HFF-Myc (cell line): ENCODE data around the gene BCAS3.

Source experiments
- DNase-seq: peaks from one replicate; pipeline ENCODE4 v3.0.0-alpha.2; 2011; ENCODE audit warnings: low read depth; ENCODE audit errors: extremely low read depth
- H3K4me3 ChIP-seq: replicated peaks from 2 replicates; pipeline ENCODE4 v1.5.1; 2011; ENCODE audit warnings: low read depth, mild to moderate bottlenecking, control low read depth, low read length
- TF ChIP-seq, protein P1 (sequence below): IDR thresholded peaks from 2 replicates; pipeline ENCODE4 v1.5.1; 2012; ENCODE audit warnings: mild to moderate bottlenecking, low read depth, low read length, control low read depth; ENCODE audit errors: missing control alignments

The BCAS3 gene

DNA sequence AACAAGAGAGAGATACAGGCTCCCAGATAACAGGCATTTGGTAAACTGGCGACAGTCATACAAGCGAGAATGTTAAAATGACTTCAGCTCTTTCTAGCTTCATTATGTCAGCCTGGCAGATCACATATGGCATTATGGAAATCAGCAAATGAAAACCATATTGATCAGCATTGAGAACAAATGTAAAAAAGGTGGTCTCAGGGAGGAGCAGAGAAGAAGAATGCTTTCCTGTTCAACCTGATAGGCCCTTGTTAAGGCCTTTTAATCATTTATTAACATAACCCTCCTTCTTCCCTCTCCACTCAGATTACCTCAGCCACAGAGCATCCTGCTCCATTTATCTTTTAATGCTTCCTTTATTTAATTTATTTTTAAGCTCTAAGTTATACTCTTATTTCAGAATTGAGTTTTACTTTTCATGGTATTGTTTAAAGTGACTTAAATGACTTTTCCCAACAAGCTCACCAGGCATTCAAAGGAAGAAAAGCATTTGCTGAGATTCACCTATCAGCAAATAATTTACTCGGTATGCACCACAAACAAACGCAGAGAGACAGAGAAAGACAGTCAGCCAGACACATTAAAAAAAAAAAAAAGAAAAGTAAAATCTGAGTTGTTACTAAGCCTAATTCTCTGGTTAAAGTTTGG, 478.1 kb downstream of the BCAS3 start:
- TF ChIP-seq, protein P1, sequence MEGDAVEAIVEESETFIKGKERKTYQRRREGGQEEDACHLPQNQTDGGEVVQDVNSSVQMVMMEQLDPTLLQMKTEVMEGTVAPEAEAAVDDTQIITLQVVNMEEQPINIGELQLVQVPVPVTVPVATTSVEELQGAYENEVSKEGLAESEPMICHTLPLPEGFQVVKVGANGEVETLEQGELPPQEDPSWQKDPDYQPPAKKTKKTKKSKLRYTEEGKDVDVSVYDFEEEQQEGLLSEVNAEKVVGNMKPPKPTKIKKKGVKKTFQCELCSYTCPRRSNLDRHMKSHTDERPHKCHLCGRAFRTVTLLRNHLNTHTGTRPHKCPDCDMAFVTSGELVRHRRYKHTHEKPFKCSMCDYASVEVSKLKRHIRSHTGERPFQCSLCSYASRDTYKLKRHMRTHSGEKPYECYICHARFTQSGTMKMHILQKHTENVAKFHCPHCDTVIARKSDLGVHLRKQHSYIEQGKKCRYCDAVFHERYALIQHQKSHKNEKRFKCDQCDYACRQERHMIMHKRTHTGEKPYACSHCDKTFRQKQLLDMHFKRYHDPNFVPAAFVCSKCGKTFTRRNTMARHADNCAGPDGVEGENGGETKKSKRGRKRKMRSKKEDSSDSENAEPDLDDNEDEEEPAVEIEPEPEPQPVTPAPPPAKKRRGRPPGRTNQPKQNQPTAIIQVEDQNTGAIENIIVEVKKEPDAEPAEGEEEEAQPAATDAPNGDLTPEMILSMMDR: no peak
- DNase-seq: no peak
- H3K4me3 ChIP-seq: no peak overlapping the region

DNA sequence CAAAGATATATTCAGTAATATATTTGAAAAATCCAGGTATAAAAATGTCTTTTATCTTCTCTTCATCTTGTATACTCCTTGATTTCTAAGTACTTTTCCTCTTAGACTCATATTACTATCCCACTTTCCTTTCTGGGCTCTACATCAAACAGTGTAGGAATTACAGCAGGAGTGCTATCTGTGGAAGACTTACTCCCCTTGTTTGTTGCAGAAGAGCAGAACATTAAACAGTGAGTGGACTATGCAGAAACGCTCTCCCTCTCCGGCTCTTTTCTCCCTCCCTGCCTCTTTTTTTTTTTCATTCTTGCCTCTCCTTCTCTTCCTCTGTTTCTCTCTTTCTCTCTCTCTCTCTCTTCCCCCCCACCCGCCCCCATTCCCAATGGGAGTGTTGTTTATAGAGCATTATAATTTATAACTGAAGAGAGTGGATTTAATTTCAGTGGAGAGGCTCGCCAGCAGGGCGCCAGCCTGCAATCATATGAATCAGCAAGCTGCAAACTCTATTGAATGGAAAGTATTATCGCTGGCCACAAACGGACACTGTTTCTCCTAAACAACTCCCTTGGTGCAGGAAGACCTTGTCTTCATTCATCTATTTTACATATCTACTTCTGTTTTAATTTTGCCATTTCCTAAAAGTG, 479.7 kb downstream of the BCAS3 start:
- TF ChIP-seq, protein P1: no peak
- H3K4me3 ChIP-seq: 0 out of 2 replicates have a peak overlapping the region, but pooled peaks have one; percentile 6
- no peak for DNase-seq

DNA sequence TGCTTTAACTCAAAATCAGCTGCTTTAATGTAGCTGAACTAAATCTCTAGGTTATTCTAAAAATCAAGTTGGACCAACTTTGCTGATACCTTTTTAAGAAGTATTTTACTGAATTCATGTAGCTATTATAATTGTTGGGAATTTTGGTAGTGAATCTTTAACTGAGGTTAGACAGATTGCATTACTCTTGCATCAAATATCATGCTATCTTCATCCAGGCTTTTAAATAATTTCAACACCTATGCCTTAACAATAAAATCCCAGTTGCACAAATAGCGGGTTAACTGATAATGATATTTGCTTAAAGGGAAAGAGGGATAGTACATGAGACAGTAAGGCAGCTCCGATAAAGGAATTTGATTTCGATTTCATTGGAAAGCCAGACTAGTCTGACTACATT, 480.7 kb downstream of the BCAS3 start:
- no peak overlapping the region for H3K4me3 ChIP-seq
- DNase-seq: no peak
- TF ChIP-seq, protein P1: no peak

DNA sequence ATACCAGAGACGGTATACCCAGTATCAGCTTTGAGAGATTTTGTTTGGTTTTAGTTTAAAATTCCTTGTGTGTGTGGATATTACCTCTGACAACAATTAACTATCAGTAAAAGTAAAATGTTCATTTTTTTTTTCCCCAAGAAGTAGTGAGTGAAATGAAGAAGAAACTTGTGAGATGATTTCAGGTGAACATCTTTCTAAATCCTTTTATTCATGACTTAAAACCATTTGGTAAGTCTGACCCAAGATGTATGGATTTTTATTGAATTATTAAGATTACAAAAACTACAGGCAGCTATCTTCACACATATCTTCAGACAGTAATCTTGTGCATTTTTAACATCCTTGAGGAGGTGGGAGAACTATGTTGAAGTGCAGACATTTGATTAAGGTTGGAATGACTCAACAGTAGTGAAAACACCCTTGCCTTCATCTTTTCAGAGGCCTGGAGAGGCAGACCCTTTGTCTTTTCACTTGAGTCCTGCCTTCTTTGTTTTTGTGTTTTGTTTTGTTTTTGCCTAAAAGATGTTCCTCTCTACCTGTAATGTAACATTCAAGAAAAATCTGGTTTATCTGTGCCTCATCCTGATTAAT, 481.7 kb downstream of the BCAS3 start:
- no peak for DNase-seq
- TF ChIP-seq, protein P1: no peak

DNA sequence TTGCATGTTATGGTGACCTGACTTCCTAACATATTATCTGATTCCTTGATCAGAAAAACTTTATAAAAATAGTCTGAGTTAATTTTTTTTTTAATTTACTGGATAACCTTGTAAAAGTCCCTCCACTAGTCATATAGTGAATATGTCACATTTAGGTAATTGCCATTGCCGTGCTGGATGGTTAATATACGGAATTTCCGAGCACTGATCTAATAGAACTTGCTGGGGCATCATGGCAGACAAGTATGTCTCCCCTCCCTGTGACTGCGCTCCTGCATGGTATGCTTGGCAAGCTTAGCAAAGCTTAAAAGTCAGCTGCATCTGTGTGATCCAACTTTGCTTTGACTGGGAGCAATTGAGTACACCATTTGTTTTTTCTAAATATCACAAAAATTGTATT, 482.6 kb downstream of the BCAS3 start:
- no peak for DNase-seq
- TF ChIP-seq, protein P1: no peak
- no peak overlapping the region for H3K4me3 ChIP-seq

More for the DNA sequence above, 481.7 kb downstream of the BCAS3 start:
- no peak overlapping the region for H3K4me3 ChIP-seq

DNA sequence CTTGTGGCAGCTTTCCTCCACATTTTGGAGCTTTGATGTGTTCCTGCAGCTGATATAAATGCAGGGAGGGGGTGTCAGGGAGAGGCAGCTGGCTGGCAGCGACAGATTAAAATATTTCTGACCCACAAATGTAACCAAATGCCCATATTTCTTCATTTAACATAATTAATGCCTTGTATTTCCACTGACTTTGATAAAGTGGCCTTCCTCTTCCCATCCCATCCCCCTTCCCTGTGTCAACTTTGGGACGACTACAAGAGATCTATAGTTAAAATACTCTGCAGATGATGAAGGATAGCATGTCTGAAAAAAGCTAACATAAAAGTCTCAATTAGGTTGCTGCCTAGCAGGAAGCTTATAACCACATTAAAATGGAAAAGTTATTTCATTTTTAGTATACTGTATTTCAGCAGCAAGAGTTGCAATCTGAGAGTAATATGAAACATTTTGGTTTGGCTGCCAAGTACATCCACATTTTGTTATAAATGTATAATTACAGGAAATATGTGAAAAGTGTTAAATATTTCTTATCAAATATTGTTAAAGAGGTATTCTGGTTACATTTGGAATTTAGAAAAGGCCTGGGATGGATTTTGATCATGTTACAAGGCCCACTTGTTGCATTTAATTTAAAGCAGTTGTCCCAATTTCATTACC, 483.3 kb downstream of the BCAS3 start:
- TF ChIP-seq, protein P1: no peak
- DNase-seq: no peak
- no peak overlapping the region for H3K4me3 ChIP-seq
